ENCODE results near the gene ACOX1. TPM values are rescaled to one million over a fixed set of nuclear protein-coding genes. Genes with fewer than 3 reads are reported as not detected.

The ACOX1 gene
- total and polyA plus RNA-seq, 2 of the 13 experiments (the other 11 are each of a cell fraction or from before 2014, with no cell fraction given) = 86.4 to 120 TPM

- TF ChIP-seq, protein P1, sequence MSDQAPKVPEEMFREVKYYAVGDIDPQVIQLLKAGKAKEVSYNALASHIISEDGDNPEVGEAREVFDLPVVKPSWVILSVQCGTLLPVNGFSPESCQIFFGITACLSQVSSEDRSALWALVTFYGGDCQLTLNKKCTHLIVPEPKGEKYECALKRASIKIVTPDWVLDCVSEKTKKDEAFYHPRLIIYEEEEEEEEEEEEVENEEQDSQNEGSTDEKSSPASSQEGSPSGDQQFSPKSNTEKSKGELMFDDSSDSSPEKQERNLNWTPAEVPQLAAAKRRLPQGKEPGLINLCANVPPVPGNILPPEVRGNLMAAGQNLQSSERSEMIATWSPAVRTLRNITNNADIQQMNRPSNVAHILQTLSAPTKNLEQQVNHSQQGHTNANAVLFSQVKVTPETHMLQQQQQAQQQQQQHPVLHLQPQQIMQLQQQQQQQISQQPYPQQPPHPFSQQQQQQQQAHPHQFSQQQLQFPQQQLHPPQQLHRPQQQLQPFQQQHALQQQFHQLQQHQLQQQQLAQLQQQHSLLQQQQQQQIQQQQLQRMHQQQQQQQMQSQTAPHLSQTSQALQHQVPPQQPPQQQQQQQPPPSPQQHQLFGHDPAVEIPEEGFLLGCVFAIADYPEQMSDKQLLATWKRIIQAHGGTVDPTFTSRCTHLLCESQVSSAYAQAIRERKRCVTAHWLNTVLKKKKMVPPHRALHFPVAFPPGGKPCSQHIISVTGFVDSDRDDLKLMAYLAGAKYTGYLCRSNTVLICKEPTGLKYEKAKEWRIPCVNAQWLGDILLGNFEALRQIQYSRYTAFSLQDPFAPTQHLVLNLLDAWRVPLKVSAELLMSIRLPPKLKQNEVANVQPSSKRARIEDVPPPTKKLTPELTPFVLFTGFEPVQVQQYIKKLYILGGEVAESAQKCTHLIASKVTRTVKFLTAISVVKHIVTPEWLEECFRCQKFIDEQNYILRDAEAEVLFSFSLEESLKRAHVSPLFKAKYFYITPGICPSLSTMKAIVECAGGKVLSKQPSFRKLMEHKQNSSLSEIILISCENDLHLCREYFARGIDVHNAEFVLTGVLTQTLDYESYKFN (CRISPR knock-in tag; conservative IDR thresholded peaks at IDR 0.05) = peak; percentile 58
- TF ChIP-seq MAFG (CRISPR knock-in tag; IDR thresholded peaks at IDR 0.05) (no peak), BHLHE40 (IDR thresholded peaks at IDR 0.05; ENCODE audit: low read length) (no peak), HNRNPL (IDR thresholded peaks at IDR 0.05; ENCODE audit: low read depth, low read length) (peak; percentile 70; the same call in 1 of the 2 replicates), CEBPG (CRISPR knock-in tag; IDR thresholded peaks at IDR 0.05) (no peak), NBN (conservative IDR thresholded peaks at IDR 0.05) (no peak), ZNF556 (CRISPR knock-in tag; IDR thresholded peaks at IDR 0.05; ENCODE audit: borderline replicate concordance) (no peak), DNMT1 (CRISPR knock-in tag; IDR thresholded peaks at IDR 0.05) (peak; percentile 22; the same call in 1 of the 2 replicates), TEAD3 (CRISPR knock-in tag; optimal IDR thresholded peaks at IDR 0.05; ENCODE audit: borderline replicate concordance) (peak; percentile 25), ZNF891 (CRISPR knock-in tag; IDR thresholded peaks at IDR 0.05) (0 out of 2 replicates have a peak, but pooled peaks have one; percentile 33), ZSCAN22 (CRISPR knock-in tag; IDR thresholded peaks at IDR 0.05) (peak; percentile 82; the same call in 1 of the 2 replicates), IRF2 (CRISPR knock-in tag; IDR thresholded peaks at IDR 0.05) (no peak), ZFX (CRISPR knock-in tag; IDR thresholded peaks at IDR 0.05; ENCODE audit: low read depth) (peak; percentile 71), PTBP1 (IDR thresholded peaks at IDR 0.05; ENCODE audit: low read depth, low read length, poor library complexity, severe bottlenecking) (no peak), MIXL1 (CRISPR knock-in tag; IDR thresholded peaks at IDR 0.05) (no peak), ZNF296 (CRISPR knock-in tag; conservative IDR thresholded peaks at IDR 0.05) (no peak), ZSCAN21 (CRISPR knock-in tag; IDR thresholded peaks at IDR 0.05; ENCODE audit: borderline replicate concordance) (peak; percentile 14; the same call in 1 of the 2 replicates), HDAC1 (CRISPR knock-in tag; IDR thresholded peaks at IDR 0.05) (peak; percentile 39; the same call in 1 of the 2 replicates), HMGA1 (CRISPR knock-in tag; conservative IDR thresholded peaks at IDR 0.05) (no peak), TCF12 (IDR thresholded peaks at IDR 0.05) (no peak), TCF12 (CRISPR knock-in tag; IDR thresholded peaks at IDR 0.05) (no peak), ZNF350 (CRISPR knock-in tag; IDR thresholded peaks at IDR 0.05; ENCODE audit: borderline replicate concordance, low read depth) (0 out of 2 replicates have a peak, but pooled peaks have one; percentile 20)
- TF ChIP-seq, protein P2, sequence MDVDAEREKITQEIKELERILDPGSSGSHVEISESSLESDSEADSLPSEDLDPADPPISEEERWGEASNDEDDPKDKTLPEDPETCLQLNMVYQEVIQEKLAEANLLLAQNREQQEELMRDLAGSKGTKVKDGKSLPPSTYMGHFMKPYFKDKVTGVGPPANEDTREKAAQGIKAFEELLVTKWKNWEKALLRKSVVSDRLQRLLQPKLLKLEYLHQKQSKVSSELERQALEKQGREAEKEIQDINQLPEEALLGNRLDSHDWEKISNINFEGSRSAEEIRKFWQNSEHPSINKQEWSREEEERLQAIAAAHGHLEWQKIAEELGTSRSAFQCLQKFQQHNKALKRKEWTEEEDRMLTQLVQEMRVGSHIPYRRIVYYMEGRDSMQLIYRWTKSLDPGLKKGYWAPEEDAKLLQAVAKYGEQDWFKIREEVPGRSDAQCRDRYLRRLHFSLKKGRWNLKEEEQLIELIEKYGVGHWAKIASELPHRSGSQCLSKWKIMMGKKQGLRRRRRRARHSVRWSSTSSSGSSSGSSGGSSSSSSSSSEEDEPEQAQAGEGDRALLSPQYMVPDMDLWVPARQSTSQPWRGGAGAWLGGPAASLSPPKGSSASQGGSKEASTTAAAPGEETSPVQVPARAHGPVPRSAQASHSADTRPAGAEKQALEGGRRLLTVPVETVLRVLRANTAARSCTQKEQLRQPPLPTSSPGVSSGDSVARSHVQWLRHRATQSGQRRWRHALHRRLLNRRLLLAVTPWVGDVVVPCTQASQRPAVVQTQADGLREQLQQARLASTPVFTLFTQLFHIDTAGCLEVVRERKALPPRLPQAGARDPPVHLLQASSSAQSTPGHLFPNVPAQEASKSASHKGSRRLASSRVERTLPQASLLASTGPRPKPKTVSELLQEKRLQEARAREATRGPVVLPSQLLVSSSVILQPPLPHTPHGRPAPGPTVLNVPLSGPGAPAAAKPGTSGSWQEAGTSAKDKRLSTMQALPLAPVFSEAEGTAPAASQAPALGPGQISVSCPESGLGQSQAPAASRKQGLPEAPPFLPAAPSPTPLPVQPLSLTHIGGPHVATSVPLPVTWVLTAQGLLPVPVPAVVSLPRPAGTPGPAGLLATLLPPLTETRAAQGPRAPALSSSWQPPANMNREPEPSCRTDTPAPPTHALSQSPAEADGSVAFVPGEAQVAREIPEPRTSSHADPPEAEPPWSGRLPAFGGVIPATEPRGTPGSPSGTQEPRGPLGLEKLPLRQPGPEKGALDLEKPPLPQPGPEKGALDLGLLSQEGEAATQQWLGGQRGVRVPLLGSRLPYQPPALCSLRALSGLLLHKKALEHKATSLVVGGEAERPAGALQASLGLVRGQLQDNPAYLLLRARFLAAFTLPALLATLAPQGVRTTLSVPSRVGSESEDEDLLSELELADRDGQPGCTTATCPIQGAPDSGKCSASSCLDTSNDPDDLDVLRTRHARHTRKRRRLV (CRISPR knock-in tag; IDR thresholded peaks at IDR 0.05) = no peak
Observed at GRCh38 chr17:75922963-75923874, 55.7 kb downstream of the ACOX1 start (continued).
